ENCODE results near the gene DNAJC9.
"Not testable (repeated sequence)": the region's sequence is repeated elsewhere in the genome, so short reads cannot be mapped to it uniquely, and the experiment has no call there.

Gene DNAJC9

DNA sequence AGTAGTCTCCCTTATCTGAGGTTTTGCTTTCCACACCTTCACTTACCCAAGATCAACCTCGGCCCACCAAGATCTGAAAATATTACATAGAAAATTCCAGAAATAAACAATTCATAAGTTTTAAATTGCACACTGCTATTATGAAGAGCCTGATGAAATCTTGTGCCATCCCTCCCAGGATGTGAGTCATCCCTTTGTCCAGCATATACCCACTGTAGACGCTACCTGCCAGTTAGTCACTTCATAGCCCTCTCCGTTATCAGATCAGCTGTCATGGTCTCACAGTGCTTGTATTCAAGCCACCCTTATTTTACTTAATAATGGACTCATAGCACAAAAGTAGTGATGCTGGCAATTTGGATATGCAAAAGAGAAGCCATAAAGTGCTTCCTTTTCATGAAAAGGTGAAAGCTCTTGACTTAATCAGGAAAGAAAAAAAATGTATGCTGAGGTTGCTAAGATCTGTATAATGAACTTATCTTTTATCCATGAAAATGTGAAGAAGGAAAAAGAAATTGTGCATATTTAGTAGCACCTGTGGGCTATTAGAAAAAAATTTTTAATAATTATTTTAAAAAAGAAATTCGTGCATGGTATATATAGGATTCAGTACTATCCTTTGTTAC, 15.2 kb upstream of the DNAJC9 start:
- peak overlapping the region; percentile 58 for H3K27ac ChIP-seq (ENCODE audit: poor library complexity, severe bottlenecking)
- DNase-seq (ENCODE audit: low spot score): peak; percentile 74

GRCh38 chr10:73261362-73261995, 14.4 kb upstream of the DNAJC9 start:
- no peaks in the 10 kb centered on the region for H3K27me3 ChIP-seq (ENCODE audit: insufficient read depth, poor library complexity, severe bottlenecking)
- H3K4me1 ChIP-seq (ENCODE audit: insufficient read depth, poor library complexity, severe bottlenecking): peaks cover 29% of the 10 kb centered on the region
- no peak for DNase-seq (ENCODE audit: low spot score)
- TF ChIP-seq, protein P1, sequence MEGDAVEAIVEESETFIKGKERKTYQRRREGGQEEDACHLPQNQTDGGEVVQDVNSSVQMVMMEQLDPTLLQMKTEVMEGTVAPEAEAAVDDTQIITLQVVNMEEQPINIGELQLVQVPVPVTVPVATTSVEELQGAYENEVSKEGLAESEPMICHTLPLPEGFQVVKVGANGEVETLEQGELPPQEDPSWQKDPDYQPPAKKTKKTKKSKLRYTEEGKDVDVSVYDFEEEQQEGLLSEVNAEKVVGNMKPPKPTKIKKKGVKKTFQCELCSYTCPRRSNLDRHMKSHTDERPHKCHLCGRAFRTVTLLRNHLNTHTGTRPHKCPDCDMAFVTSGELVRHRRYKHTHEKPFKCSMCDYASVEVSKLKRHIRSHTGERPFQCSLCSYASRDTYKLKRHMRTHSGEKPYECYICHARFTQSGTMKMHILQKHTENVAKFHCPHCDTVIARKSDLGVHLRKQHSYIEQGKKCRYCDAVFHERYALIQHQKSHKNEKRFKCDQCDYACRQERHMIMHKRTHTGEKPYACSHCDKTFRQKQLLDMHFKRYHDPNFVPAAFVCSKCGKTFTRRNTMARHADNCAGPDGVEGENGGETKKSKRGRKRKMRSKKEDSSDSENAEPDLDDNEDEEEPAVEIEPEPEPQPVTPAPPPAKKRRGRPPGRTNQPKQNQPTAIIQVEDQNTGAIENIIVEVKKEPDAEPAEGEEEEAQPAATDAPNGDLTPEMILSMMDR (IDR thresholded peaks at IDR 0.05; ENCODE audit: poor library complexity, severe bottlenecking): no peak
- H3K9me3 ChIP-seq (ENCODE audit: severe bottlenecking): peaks cover 4% of the 10 kb centered on the region
- H3K4me3 ChIP-seq (ENCODE audit: severe bottlenecking): no peak overlapping the region
- peak overlapping the region; percentile 58 for H3K27ac ChIP-seq (ENCODE audit: poor library complexity, severe bottlenecking)
- no peak for ATAC-seq (ENCODE audit: low read depth)
- no peaks in the 10 kb centered on the region for H3K36me3 ChIP-seq (ENCODE audit: low read depth)

More for the DNA sequence above, 15.2 kb upstream of the DNAJC9 start:
- no peaks in the 10 kb centered on the region for H3K36me3 ChIP-seq (ENCODE audit: low read depth)
- TF ChIP-seq, protein P1 (IDR thresholded peaks at IDR 0.05; ENCODE audit: poor library complexity, severe bottlenecking): no peak
- H3K9me3 ChIP-seq (ENCODE audit: severe bottlenecking): peaks cover 4% of the 10 kb centered on the region
- H3K4me1 ChIP-seq (ENCODE audit: insufficient read depth, poor library complexity, severe bottlenecking): peaks cover 29% of the 10 kb centered on the region
- H3K27me3 ChIP-seq (ENCODE audit: insufficient read depth, poor library complexity, severe bottlenecking): no peaks in the 10 kb centered on the region
- no peak overlapping the region for H3K4me3 ChIP-seq (ENCODE audit: severe bottlenecking)
- peak; percentile 100 for ATAC-seq (ENCODE audit: low read depth)

- not testable (repeated sequence) for H3K27me3 ChIP-seq (ENCODE audit: insufficient read depth, poor library complexity, severe bottlenecking); ATAC-seq (ENCODE audit: low read depth); H3K4me3 ChIP-seq (ENCODE audit: severe bottlenecking); H3K9me3 ChIP-seq (ENCODE audit: severe bottlenecking); H3K36me3 ChIP-seq (ENCODE audit: low read depth); DNase-seq (ENCODE audit: low spot score); H3K27ac ChIP-seq (ENCODE audit: poor library complexity, severe bottlenecking)
- peaks cover 27% of the 10 kb centered on the region for H3K4me1 ChIP-seq (ENCODE audit: insufficient read depth, poor library complexity, severe bottlenecking)
Measured at GRCh38 chr10:73258612-73259011, 11.6 kb upstream of the DNAJC9 start.

DNA sequence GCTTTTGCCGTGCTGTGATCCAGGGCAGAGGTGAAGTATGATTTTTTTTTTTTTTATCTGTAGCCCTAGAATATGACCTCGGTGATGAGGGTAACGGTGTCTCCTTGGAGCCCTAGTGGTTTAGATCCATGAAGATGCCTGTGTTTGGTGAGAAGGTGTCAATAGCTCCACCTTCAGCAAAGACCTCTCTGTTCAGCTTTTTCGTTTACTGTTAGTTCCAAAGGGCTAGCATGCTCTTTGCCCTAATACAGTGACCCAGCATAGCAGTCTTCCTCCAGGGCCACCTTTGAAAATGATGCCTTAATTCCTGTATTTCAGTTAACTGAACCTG, 6.1 kb upstream of the DNAJC9 start:
- peaks cover 10% of the 10 kb centered on the region for H3K4me1 ChIP-seq (ENCODE audit: insufficient read depth, poor library complexity, severe bottlenecking)
- H3K27me3 ChIP-seq (ENCODE audit: insufficient read depth, poor library complexity, severe bottlenecking): no peaks in the 10 kb centered on the region
- H3K4me3 ChIP-seq (ENCODE audit: severe bottlenecking): peak overlapping the region; percentile 84
- TF ChIP-seq, protein P1 (IDR thresholded peaks at IDR 0.05; ENCODE audit: poor library complexity, severe bottlenecking): peak; percentile 14
- no peaks in the 10 kb centered on the region for H3K9me3 ChIP-seq (ENCODE audit: severe bottlenecking)
- ATAC-seq (ENCODE audit: low read depth) (no peak), DNase-seq (ENCODE audit: low spot score) (no peak)
- peak overlapping the region; percentile 77 for H3K27ac ChIP-seq (ENCODE audit: poor library complexity, severe bottlenecking)
- H3K36me3 ChIP-seq (ENCODE audit: low read depth): peaks cover 43% of the 10 kb centered on the region

- DNase-seq (ENCODE audit: low spot score) (peak; percentile 93), ATAC-seq (ENCODE audit: low read depth) (peak; percentile 84)
- Histone ChIP-seq H3K27me3 (ENCODE audit: insufficient read depth, poor library complexity, severe bottlenecking) (no peaks in the 10 kb centered on the region), H3K27ac (ENCODE audit: poor library complexity, severe bottlenecking) (peak within 1 kb of the TSS; percentile 77), H3K4me3 (ENCODE audit: severe bottlenecking) (peak within 1 kb of the TSS; percentile 84), H3K36me3 (ENCODE audit: low read depth) (peaks cover 48% of the 10 kb centered on the region), H3K4me1 (ENCODE audit: insufficient read depth, poor library complexity, severe bottlenecking) (peaks cover 10% of the 10 kb centered on the region), H3K9me3 (ENCODE audit: severe bottlenecking) (no peaks in the 10 kb centered on the region)
- TF ChIP-seq, protein P1 (IDR thresholded peaks at IDR 0.05; ENCODE audit: poor library complexity, severe bottlenecking): no peak
Measured at GRCh38 chr10:73252445-73253224, 5.6 kb upstream of the DNAJC9 start, which contains the start of gene MRPS16. Gene MRPS16, minus strand, starts transcription at chr10:73252644. Its CDS starts 162 bp downstream, at chr10:73252482.

Measured in RWPE2 (cell line).